Measurements from ENCODE around the gene SUPT3H.

Gene SUPT3H

DNA sequence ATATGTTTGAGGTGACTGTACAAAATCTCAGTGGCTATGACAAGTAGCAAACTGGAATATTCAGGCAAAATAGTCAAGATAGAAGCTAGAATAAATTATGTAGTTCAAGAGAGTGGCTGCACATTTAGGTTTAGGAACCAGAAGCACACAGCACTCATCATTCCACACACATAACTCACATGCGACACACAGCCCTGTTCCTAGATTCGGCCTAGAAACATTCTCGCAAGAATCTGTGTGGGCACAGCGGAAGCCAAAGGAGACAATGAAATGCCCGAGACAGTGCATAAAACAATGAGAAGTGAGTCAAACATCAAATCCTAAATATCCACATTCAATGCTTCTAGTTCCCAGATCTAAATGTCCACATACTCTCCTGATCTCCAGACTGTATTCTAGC is 9.5 kb upstream of the SUPT3H start:
- no peak for DNase-seq

DNA sequence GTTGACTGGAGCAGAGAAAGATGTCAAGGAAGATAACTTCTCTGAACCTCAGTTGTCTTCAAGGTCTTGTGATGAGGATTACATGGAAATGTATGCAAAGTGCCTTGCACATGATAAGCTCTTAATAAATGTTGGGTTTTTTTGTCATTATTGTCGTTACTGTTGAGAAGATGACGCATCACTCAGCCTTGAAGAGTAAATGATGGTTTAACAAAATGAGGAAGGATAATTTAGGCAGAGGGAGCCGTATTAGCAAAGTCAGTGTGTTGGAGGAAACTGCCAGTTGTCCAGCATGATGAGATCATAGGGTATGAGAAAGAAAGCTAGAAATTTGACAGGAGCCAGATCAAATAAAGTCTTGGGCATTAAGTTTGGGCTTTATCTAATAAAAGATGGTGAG is 8.8 kb upstream of the SUPT3H start:
- no peak for DNase-seq

DNA sequence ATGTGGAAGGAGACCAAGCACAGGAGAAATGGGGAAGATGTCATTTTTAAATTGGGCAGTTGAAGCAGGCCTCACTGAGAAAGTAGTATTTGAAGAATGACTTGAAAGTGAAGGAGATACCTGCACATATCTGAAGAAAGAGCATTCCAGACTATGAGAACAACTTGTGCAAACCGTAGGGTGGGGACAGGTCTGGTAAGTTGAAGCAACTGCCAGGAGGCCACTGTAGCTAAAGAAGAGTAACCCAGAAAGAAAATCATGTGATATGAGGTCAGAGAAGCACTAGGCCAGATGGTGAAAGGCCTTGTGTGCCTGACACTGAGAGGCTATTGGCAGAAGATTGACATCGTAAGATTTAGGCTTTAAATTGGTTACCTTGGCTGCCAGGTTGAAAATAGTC is 4.7 kb upstream of the SUPT3H start:
- no peak for DNase-seq

DNA sequence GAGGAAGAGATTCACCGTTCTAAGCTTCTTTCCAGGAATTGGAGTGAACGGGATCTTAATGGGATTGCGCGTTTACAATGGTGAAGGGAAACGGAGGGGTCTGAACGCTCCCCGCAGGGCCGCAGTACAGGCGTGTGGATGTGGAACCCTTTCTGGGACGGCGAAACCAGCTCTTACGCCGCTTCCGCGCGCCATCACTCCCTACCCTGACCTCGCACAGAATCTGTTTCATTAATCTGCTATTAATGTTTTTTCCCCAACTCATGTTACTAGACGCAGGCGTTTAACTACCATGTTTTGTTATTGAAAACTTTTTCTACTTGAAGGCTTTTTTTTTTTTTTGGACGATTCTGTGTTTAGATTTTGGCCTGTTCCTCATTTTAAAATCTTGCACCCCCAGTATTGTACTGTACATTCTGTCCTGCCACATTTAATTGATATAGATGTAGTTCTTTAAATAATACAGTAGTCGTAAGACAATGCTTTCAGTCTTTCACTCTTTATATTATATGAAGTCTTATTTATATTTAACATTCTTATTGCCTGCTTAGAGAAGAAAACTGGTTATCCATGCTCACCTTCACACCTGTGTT is 696 bp upstream of the SUPT3H start:
- DNase-seq, result no peak

DNA sequence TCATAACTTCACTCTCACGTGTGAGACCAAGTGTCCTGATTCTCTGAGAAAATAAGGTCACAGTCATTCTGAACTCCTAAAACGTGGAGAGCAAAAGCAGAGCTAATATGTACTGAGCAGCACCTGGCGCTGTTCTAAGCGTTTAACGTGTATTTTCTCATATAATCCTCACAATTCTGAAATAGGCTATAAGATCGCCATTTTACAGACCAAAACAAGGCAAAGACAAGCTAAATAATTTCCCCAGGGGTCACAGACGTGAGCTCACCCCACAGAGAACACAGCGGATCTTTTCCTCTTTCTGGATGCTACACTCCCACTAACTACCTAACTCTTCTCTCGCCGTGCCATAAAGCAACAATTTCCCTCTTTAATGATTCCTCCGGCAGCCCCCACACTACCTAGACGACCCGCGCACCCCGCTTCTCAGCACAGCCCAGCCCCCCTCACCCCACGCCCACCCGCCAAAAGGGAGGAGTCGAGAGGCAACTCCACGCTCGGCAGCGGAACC is 636 bp downstream of the SUPT3H start:
- peak; percentile 39 for DNase-seq

DNA sequence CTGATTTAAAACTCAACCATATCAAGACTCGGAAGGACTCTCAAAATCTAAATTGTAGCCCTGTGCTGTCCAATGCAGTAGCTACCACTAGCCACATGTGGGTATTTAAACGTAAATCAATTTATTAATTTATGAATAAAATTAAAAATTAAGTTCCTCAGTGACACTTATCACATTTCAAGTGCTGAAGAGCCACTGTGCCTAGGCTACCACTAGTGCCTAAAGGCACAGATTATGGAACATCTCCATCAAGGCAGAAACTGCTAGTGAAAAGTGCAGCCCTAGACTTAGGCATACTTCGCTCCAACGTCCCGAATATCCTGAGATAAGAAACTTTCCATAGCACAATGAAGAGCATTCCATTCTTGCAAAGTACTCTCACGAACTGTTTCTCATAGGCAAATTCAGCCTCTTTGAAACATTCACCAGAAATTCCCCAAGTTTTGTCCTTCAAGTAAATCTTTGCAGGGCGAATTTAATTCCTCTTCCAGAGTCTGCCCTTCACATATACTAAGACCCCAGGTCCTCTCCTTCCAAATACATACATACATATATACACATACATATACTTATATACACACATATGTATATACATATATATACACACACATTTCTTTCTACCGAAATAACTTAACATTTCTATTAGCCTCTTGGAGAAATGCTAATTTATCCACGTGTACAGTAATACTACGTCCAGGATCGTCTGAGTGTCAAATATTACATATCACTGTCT is 1.3 kb downstream of the SUPT3H start:
- no peak for DNase-seq

DNA sequence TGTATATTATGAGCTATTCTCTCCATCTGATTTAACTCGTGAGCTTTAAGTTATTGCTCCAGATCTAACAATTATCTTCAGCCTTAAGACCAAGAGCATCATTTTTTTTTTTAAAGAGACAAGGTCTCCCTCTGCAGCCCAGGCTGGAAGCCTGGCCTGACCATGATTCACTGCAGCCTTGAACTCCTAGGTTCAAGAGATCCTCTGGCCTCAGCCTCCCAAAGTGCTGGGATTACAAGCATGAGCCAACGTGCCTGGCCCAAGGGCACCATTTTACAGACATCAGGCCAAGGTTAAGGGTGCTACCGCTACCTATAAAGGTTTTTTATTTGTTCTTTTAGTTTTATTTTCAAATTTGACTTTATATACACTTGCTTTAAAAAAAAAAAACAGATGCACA is 2.3 kb downstream of the SUPT3H start:
- DNase-seq, result no peak

DNA sequence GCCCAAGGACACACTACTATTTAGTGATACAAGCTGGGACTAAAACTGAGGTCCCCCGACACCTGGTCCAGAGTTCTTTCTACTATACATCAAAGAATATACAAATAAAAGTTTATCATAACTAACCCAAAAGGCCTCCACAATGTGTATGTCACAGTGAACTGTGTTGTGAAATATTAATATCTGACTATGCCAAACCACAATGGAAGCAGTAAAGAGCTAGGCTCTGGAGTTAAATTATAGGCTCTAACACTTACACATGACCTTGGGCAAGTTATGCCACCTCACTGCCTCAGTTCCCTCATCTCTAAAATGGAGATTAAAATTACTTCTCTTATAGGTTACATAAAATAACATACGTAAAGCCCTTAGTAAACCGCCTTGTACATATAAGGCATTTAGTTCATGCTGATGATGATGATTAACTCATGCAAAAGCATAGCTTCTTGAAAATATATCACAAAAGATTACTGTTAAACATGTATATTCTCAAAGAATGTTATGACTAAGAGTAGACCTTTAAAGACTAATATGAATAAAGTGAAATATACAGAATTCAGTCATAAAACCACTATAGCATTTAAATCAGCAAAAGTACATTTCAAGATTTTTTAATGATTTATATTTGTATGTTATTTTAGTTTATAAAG is 5.7 kb downstream of the SUPT3H start:
- peak; percentile 21 for DNase-seq

DNA sequence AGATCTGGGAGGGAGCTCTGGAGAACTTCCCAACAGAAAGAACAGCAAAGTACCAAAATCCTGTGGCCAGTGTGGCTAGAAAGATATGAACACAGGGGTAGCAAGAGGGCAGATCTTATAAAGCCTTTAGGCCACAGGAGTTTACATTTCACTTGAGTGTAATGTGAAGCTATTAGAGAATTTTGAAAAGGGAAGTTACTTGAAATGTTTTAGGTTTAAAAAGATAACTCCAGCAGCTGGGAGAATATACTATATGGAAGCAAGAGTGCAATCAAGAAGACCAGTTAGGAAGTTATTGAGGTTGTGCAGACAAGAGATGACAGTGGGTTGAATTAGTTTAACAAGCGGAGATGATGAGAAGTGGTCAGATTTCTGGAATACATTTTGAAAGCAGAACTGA is 7.9 kb downstream of the SUPT3H start:
- no peak for DNase-seq

DNA sequence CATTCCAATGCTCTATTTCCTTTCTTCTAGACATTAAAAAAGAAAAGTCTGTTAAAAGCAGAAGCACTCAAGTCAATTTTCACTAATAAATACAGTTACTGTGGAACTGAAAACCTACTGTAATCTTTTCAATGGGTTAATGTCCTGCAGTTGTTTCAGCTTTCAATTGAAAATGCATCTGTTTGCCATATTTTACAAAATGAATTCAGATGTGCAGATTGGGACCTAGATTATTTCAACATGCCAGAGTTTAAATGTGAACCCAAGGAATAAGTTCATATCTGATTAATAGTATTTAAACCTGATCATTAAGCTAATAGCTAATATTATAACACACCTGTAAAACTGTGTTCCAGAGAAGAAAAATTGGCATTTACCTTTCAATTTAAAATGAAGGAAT is 9.7 kb downstream of the SUPT3H start:
- no peak for DNase-seq

DNA sequence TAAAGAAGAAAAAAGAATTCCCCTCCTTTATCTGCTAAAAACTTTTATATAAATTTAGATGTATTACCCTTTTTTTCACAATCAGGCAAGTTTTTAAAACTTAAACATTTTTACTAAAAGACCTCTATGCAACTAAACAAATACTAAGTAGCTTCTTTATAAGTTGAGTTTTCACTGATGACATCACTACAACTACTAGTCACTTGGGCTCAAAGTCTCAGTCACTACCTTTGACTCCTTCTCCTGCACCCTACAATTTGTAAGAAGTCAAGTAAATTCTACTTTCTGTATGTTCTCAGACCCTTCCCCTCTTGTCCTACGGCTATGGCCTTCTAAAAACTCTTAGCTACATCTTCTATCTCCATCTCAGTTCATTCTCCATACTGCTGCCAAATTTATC is 11.2 kb downstream of the SUPT3H start:
- no peak for DNase-seq

DNA sequence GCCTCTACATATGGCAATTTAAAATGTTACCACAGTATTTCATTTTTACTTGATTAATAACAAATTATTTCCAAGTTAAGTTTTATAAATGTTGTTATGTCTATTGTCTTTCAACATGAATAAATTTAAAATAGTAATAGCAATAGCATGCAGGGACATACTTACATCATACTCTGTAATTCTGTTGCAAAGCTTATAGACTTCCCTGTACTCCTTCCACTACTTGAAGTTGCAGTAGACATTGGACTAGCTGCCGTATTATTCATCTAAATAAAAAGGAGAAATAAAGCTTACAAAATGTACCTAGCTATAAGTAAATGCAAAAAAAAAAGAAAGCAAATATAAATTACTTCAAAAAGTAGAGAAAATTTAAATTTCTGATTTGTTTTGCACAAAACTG is 12.7 kb downstream of the SUPT3H start:
- DNase-seq, result no peak

DNA sequence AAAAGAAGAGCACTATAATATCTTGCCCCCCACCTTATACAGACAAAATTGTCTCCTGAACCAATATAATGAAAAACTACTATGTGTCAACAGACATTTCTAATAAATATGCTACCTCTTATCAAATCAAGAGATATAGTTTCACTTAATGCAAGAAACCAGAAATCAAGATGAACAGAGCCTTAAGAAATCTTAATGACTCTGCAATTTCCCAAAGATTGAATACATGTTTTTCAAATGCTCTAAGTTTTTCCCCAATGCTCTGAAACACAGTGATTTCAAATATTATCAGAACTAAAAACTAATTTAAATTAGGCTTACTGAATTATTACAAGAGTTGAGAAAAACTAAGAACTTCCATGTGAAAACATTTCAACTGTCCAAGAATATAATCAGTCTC is 13.3 kb downstream of the SUPT3H start:
- DNase-seq, result no peak

DNA sequence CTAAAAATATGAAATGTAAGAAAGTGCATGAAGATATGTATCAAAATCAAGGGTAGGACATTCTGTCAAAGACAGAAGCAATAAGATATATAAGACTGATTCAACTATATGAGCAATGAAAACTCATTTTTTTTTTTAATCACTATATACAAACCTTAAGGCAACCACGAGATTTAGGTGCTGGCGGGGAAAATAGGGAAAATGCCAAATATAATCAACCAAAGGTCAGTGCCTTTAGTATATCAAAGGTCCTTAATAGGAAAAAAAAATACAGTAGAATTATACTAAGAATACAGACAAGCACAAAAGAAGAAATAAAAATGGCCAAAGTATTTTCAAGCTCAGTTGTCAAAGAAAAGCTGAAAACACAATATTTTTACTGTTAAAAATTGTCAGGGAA is 24.1 kb downstream of the SUPT3H start:
- DNase-seq, result no peak

DNA sequence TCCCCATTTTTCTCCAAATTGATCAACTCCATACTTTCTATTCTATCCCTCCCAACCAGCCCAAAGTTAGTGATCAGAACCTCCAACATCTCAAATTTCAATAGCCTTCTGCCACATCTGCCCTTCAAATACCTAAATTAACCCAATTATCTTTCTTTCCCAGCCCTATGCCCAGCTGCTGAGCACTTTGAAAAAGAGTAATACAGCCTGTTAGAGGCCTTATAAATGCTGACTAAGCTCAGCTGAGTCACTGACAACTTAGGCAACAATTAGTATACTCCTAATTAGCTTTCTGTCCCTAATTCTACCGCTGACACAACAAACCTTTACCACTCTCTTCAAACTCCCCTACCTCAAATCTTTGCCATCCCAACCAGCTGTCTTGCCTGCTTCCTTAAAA is 26.1 kb downstream of the SUPT3H start:
- DNase-seq, result no peak

DNA sequence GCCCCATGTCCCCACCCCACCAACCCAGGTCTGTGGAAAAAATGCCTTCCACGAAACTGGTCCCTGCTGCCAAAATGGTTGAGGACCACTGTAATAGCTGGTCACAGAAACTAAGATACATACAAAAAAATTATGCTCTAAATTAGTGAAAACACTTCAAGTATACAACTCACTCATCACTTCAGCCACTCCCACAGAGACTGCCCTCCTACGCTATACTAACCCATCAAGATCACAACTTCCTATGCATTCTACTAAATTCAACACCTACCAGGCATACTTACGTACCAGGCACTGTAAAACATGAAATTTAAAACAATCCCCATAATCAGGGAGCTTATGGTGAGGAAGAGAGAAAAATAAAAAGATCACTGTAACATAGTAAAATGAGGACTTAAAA is 26.7 kb downstream of the SUPT3H start:
- DNase-seq, result no peak

DNA sequence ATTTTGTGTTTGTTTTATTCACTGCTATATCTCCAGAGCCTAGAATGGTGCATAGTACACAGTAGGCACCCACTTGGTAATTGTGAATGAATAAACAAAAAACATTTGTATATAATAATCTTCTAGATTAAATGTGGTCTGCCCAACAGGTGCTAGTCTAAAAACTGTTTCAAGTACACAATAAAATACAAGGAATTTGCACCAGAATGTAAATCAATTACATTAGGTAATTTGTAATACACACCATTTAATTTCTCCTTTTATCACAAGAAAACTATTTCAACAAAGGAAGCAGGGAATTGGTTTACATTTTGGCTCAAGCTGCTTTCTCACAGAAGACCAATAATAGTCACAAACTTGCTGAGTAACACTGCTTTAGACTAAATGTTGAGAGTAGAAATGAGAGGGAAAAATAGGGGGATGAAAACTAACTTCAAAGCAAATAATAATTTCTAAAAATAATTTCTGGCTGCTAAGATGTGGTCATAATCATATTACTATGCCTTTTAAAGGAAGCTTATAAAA is 27.5 kb downstream of the SUPT3H start:
- DNase-seq, result no peak

DNA sequence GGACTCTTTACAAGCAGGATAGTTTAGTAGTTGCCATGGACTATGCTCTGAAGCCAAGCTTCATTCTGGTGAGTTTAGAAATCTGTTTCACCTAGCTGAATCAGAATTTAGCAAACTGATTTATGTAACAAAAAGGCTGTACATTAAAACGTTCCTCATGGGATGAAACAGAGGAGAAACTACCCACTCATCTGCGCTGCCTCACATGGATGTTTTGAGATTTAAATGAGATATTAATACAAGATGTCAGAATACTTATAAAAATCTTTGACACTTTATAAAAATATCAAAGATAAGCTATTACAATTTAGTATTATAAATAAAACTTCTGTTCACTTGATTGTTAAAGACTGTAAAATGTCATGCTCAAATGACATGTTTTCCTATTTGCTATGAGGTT is 32.8 kb downstream of the SUPT3H start:
- DNase-seq, result no peak

DNA sequence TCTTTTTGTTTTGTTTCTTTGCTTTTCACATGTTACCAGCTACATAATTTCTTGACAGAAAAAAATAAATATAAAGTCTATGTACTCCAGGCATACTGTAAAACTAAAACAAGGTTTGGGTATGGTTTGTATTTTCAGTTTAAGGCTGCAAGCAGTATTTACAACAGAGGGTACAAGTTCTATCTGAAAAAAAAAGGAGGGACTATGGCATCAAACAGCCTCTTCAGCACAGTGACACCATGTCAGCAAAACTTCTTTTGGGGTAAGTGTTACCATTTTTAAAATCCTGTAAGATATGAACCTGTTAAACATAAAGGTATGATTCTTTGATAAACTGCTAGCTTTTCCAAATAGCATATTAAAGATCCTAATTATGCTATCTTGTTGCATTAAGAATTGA is 49.2 kb downstream of the SUPT3H start:
- DNase-seq, result no peak

DNA sequence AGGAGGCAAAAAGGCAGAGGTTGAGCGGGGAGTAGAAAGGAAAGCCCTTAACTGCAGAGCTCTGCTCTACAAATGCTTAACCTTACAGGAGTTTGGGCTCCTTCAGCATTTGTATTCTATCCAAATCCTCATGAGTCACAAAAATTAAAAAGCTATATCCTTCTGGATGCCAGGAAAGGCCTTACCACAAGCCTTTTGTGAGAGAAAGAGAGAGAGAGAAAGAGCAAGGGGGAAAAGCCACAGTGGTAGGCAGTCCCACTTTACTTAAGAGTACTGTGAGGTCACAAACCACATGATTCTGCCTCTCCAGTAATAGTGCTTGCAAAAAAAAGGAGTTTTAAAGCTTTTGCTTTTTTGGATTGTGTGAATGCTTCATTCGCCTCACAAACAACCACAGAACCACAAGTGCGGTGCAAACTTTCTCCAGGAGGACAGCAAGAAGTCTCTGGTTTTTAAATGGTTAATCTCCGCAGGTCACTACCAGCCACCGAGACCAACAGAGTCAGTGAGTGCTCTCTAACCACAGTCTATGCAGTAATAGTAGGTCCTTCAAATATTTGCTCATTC is 49.7 kb downstream of the SUPT3H start, which contains the start of gene RUNX2:
Gene RUNX2 (plus strand): TSS at position 375 of the 567 bp plus-strand sequence. CDS start 397 bp downstream, outside the sequence.
- DNase-seq, result peak; percentile 8

DNA sequence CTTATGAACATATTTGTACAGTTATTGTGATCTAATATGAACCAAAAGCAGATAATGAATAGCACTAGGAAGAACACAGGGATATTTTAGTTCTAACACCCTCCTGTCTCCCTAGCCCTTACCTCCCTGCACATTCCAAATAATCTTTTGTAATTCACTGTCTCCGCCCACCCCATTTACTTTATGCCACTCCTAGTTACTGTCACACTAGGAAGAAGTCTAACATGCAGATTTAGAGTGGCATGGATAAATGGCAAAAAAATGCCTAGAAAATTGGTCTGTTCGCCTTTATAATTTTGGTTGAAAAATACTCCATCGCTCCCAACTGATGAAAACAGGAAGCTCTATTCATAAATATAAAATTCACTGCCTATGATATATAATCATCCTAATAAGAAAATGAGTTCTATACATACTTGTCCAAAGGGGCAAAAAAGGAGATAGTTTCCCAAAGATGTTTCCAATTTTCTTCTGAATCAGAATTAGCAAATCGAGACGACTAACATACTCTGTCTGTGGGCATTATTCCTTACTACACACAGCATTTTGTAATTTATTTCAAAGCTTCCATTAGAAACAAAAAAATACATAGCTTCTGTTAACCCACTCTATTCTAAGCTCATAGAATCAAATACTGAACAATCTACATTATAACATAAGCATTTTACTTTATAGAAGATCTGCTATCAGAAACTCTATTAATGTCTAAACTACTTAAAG is 50.9 kb downstream of the SUPT3H start:
- DNase-seq, result no peak

DNA sequence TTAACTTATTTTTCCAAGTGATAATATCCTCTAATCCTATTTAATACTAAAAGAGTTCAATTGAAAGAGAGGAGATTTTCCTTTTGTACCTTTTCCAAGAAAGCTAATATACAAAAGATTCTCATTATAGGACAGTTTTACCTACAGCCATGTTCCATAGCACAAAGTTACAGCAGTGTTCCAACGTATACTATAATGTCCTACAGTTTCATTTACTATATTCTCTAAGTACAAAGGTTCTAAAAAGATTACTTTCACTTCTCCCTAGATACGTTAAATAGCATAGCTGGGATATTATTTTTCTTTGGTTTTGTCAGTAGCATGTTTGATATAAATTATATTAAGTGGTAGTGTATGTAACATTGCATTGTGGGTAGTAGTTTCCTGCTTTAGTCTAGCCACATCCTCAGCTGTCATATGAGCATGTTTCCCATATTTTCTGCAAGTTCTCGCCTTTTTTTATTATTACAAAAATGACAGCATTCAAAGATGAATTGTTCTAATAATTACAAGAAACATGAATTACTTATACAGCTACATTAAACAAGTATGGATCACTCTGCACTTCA is 54.0 kb downstream of the SUPT3H start:
- no peak for DNase-seq

DNA sequence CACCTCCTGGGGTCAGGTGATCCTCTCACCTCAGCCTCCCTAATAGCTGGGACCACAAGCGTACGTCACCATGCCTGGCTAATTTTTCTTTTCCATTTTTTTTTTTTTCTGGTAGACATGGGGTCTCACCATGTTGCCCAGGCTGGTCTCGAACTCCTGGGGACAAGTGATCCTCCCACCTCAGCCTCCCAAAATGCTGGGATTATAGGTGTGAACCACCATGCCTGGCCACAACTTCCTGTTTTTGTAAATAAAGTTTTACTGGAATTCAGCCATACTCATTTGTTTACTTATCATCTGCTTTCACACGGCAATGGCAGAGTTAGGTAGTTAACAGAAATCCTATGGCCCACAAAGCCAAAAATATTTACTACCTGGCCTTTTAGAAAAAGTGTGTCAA is 57.4 kb downstream of the SUPT3H start:
- DNase-seq, result no peak
